GM13977 (cell line): ENCODE measurements around the gene UMAD1.
A peak's percentile ranks its signal among the peaks of the same experiment; 100 is the strongest.
"Not testable (repeated sequence)": the region's sequence is repeated elsewhere in the genome, so short reads cannot be mapped to it uniquely, and the experiment has no call there.

Experiments used
- DNase-seq: peaks from one replicate; pipeline ENCODE4 v3.0.0; 2012; ENCODE audit warnings: low spot score
- in situ Hi-C: fragments of 300-500 bp; cut with MboI; formaldehyde crosslinking; loops from one replicate; pipeline ENCODE4 v1.12.0; 2022; ENCODE audit warnings: low sequenced_read_pairs, low pct_unique_long_range_greater_than_20kb, mixed read lengths, inconsistent platforms; ENCODE audit not compliant: unreplicated experiment
- TF ChIP-seq, protein P1 (sequence below): IDR thresholded peaks from 2 replicates; pipeline ENCODE4 v1.5.1; 2012; ENCODE audit warnings: mild to moderate bottlenecking, control low read depth; ENCODE audit not compliant: insufficient read depth; ENCODE audit errors: extremely low read depth, missing control alignments

UMAD1 gene

DNA sequence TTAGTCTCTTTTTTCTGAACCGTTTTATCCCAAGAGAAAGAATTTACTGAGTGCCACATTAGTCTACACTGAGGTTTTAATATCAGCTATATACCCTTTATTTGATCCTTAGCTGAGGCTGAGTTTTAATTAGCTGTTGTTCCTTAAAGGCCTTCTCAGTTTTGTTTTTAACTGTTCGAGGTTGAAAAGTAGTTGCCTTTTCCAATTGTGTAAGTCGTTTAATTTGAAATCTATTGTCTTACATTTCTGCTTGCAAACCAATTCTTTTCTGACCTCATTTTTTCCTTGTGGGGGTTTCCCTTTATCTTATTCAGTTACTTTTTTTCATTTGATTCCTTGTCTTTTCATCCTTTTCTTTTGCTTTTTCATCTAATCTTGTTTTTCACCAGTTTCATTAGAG is 30.8 kb downstream of the UMAD1 start:
- in situ Hi-C loops, result loop anchor here (25.0 kb wide), 1 partner anchor 541 kb away; no protein-coding TSS in a partner anchor
- no peak for DNase-seq
- TF ChIP-seq, protein P1, sequence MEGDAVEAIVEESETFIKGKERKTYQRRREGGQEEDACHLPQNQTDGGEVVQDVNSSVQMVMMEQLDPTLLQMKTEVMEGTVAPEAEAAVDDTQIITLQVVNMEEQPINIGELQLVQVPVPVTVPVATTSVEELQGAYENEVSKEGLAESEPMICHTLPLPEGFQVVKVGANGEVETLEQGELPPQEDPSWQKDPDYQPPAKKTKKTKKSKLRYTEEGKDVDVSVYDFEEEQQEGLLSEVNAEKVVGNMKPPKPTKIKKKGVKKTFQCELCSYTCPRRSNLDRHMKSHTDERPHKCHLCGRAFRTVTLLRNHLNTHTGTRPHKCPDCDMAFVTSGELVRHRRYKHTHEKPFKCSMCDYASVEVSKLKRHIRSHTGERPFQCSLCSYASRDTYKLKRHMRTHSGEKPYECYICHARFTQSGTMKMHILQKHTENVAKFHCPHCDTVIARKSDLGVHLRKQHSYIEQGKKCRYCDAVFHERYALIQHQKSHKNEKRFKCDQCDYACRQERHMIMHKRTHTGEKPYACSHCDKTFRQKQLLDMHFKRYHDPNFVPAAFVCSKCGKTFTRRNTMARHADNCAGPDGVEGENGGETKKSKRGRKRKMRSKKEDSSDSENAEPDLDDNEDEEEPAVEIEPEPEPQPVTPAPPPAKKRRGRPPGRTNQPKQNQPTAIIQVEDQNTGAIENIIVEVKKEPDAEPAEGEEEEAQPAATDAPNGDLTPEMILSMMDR, result no peak

DNA sequence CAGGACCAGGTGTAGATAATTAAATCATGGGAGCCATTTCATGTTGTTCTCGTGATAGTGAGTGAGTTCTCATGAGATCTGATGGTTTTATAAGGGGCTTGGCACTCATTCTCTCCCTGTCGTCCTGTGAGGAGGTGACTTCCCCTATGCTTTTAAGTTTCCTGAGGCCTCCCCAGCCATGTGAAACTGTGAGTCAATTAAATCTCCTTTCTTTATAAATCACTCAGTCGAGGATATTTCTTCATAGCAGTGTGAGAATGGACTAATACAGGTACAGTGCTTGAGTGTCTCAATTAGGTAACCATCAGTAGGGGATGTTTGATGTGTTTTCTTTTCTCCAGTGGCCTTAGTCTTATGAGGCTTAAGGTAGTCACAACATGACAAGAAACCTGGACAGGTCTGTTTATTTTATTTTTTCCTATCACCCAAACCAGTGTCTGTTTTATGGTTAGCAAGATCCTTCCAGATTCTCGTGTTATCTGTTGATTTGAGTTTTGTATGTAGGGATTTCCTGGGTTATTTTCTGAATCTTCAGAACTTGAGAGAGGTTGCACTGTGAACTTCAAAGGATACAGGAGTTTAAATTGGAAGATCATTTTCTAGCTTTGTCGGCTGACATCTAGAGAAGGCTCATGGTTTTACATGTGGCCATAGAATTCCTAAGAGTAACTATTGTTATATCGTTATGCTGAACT is 32.1 kb downstream of the UMAD1 start:
- no peak for DNase-seq
- TF ChIP-seq, protein P1, result no peak
- in situ Hi-C loops, result loop anchor here (25.0 kb wide), 1 partner anchor 540 kb away; no protein-coding TSS in a partner anchor

DNA sequence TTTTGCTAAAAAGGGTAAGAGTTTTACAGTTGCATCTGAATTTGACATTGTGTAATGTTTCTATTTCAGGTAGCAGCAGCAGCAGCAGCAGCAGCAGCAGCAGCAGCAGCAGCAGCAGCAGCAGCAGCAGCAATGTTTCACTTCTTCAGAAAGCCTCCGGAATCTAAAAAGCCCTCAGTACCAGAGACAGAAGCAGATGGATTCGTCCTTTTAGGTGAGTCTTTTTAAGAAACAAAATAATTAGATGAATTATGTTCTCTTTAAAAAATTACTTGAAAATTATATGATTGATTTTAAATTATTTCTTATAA is 32.6 kb downstream of the UMAD1 start:
- in situ Hi-C loops, result loop anchor here (25.0 kb wide), 1 partner anchor 539 kb away; no protein-coding TSS in a partner anchor
- no peak for DNase-seq
- TF ChIP-seq, protein P1, result no peak

DNA sequence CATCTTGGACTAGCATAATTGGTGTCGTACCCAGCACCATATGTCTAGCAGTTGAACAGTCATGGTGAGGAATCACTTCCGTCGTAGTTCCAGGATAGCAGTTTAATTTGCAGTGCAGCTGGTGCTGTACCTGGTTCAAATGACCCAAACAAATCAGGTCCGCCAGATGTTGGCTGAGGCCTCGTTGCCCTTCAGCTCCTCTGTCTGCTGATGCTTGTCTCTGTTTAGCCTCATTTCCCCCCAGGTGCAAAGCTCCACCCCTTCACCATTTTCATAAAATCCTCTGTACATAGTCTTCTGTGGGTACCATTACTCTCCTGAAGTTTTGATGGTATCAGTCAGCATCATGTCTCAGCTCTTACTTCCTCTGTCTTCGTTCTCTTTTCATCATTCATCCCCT is 35.1 kb downstream of the UMAD1 start:
- in situ Hi-C loops, result no loop called here
- DNase-seq, result no peak
- TF ChIP-seq, protein P1, result no peak

DNA sequence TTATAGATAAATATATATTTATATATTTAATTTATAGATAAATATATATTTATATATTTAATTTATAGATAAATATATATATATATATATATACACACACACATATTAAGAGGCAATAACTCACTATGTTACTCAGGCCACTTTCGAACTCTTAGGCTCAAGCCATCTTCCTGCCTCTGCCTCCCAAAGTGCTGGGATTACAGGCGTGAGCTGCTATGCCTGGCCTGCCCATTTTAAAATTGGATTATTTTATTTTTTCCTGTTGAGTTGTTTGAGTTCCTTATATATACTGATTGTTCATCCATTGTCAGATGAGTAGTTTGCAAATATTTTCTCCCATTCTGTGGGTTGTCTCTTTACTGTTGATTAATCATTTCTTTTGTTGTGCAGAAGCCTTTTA is 39.1 kb downstream of the UMAD1 start:
- DNase-seq, in situ Hi-C loops: not testable (repeated sequence)

DNA sequence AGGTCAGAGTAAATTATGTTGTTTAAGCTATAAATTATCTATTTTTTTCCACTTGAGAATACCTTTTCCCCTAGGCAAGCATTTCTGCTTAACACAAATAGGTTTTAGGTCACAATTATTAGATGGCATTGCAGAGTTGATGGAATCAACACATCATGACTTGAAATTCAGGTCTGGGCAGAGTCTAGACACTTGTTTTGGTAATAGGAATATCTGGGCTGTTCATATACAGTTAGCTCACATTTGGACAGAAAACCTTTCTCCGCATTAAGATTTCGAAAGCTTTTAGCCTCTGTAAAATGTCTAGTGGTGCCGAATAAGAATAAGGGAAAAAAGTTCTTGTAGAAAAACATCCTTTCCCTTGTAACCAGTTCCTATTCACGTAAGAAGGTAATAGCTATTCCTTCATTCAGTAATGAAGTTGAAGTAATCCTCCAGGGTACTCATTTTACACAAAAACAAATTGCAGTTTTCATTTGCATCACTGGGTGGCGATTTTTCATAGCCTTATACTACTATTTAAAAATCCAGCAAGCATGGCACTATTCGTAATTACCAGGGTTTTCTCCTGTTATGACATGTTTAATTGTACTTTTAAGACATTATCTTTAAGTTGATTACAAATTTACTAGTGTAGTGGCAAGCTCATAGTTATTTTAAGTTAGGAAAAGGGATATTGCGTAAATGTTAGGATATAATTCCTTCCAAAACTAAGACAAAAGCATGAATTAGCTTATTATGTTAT is 40.8 kb downstream of the UMAD1 start:
- in situ Hi-C loops, result no loop called here
- TF ChIP-seq, protein P1, result peak; percentile 53
- peak; percentile 23 for DNase-seq

DNA sequence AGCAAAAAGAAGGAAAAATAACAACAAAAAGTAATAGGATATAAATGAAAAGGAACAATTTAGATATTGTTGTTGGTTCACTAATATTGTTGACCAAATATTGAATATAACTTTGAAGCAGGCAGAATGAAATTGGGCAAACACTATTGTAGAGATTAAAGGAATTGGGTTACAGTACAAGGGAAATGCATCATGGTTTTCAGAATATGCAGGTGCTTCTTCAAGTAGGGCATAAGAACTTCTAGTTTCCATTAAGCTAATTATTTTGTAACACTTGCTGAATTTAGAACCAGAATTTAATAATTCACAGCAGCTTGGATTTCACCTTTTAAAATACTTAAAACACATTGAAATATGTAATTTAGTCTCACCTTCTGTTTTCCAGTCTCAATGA is 41.4 kb downstream of the UMAD1 start:
- TF ChIP-seq, protein P1, result no peak
- in situ Hi-C loops, result no loop called here
- no peak for DNase-seq
